ENCODE data around the gene SHKBP1.

SHKBP1 gene

DNA sequence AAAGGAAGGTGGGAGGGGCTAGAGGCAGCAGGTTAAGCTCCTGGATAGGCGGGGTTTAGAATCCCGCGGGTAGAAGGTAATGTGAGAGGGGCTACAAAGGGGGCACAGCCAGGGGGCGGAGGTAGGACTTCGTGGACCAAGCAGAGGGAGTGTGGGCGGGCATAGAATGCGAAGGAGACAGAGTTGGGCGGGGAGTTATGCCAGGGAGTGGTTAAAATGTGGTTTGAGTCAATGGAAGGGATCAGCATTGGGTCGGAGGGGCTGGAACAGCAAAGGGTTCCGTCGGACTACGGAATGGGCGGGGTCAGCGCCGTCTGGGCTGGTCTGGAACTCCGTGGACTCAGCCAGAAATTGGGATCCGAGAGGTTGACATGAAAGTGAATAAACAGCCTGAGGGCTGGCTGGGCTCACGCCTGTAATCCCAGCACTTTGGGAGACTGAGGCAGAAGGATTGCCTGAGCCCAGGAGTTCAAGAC, 27.5 kb downstream of the SHKBP1 start:
- Histone ChIP-seq H3K27ac (peak overlapping the region; percentile 86 to 90), H3K36me3 (no peaks in the 10 kb centered on the region), H3K4me3 (peak overlapping the region; percentile 67 to 87), H3K9me3 (no peaks in the 10 kb centered on the region), H3K27me3 (no peaks in the 10 kb centered on the region), H3K4me1 (peaks cover 0 to 70% (median 60%) of the 10 kb centered on the region in 4 donors)
- intact Hi-C loops (cut with DNase I; ENCODE audit: low total_unique reads): no loop called here
- TF ChIP-seq, protein P1, sequence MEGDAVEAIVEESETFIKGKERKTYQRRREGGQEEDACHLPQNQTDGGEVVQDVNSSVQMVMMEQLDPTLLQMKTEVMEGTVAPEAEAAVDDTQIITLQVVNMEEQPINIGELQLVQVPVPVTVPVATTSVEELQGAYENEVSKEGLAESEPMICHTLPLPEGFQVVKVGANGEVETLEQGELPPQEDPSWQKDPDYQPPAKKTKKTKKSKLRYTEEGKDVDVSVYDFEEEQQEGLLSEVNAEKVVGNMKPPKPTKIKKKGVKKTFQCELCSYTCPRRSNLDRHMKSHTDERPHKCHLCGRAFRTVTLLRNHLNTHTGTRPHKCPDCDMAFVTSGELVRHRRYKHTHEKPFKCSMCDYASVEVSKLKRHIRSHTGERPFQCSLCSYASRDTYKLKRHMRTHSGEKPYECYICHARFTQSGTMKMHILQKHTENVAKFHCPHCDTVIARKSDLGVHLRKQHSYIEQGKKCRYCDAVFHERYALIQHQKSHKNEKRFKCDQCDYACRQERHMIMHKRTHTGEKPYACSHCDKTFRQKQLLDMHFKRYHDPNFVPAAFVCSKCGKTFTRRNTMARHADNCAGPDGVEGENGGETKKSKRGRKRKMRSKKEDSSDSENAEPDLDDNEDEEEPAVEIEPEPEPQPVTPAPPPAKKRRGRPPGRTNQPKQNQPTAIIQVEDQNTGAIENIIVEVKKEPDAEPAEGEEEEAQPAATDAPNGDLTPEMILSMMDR (IDR thresholded peaks at IDR 0.05): no peak
- no peak for DNase-seq

DNA sequence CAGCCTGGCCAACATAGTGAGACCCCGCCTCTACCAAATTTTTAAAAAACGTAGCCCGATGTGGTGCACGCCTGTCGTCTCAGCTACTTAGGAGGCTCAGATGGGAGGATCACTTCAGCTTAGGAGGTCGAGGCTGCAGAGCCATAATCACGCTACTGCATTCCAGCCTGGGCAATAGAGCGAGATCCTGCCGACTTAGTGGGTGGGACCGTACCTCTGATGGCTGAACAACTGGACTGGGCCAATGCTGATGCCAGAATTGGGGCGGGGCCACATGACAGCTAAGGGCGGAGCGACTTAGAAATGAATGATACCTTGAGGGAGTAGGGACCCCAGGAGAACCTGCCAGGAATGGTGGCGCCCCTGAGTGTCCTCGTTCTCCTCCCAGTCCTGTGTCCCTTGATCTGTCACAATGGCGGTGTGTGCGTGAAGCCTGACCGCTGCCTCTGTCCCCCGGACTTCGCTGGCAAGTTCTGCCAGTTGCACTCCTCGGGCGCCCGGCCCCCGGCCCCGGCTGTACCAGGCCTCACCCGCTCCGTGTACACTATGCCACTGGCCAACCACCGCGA, 28.1 kb downstream of the SHKBP1 start:
- H3K9me3 ChIP-seq: no peaks in the 10 kb centered on the region
- DNase-seq: peak in 1 of 2 donors; percentile 76
- H3K27ac ChIP-seq: peak overlapping the region; percentile 86 to 90
- TF ChIP-seq, protein P1 (IDR thresholded peaks at IDR 0.05): no peak
- peaks cover 0 to 70% (median 57%) of the 10 kb centered on the region in 4 donors for H3K4me1 ChIP-seq
- intact Hi-C loops (cut with DNase I; ENCODE audit: low total_unique reads): no loop called here
- H3K36me3 ChIP-seq: no peaks in the 10 kb centered on the region
- no peaks in the 10 kb centered on the region for H3K27me3 ChIP-seq
- peak overlapping the region; percentile 67 to 87 for H3K4me3 ChIP-seq

DNA sequence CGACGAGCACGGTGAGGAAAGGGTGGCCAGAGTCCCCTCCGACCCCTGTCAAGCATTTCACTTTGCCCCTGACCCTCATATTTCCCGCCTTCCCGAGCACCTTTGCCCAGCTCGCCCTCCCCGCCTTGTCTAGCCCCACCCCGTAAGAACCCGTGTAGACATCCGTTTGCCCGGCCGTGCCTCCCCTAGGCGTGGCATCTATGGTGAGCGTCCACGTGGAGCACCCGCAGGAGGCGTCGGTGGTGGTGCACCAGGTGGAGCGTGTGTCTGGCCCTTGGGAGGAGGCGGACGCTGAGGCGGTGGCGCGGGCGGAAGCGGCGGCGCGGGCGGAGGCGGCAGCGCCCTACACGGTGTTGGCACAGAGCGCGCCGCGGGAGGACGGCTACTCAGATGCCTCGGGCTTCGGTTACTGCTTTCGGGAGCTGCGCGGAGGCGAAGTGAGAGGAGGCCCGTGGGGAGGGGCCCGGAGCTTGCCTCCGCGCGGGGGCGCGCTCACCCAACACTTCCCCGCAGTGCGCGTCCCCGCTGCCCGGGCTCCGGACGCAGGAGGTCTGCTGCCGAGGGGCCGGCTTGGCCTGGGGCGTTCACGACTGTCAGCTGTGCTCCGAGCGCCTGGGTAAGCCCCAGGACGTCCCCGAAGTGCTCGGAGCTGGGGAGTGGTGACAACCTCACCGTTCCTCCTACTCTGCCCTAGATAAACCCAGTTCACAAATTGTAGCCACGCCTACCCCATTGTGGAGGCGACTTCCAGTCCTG, 28.7 kb downstream of the SHKBP1 start:
- Histone ChIP-seq H3K27ac (peak overlapping the region; percentile 86 to 90), H3K36me3 (no peaks in the 10 kb centered on the region), H3K9me3 (no peaks in the 10 kb centered on the region), H3K4me1 (peaks cover 0 to 70% (median 55%) of the 10 kb centered on the region in 4 donors), H3K27me3 (no peaks in the 10 kb centered on the region), H3K4me3 (peak overlapping the region; percentile 67 to 87)
- DNase-seq: peak; percentile 66 to 88
- intact Hi-C loops (cut with DNase I; ENCODE audit: low total_unique reads): no loop called here
- TF ChIP-seq, protein P1 (IDR thresholded peaks at IDR 0.05): peak in 1 of 2 experiments; percentile 14

DNA sequence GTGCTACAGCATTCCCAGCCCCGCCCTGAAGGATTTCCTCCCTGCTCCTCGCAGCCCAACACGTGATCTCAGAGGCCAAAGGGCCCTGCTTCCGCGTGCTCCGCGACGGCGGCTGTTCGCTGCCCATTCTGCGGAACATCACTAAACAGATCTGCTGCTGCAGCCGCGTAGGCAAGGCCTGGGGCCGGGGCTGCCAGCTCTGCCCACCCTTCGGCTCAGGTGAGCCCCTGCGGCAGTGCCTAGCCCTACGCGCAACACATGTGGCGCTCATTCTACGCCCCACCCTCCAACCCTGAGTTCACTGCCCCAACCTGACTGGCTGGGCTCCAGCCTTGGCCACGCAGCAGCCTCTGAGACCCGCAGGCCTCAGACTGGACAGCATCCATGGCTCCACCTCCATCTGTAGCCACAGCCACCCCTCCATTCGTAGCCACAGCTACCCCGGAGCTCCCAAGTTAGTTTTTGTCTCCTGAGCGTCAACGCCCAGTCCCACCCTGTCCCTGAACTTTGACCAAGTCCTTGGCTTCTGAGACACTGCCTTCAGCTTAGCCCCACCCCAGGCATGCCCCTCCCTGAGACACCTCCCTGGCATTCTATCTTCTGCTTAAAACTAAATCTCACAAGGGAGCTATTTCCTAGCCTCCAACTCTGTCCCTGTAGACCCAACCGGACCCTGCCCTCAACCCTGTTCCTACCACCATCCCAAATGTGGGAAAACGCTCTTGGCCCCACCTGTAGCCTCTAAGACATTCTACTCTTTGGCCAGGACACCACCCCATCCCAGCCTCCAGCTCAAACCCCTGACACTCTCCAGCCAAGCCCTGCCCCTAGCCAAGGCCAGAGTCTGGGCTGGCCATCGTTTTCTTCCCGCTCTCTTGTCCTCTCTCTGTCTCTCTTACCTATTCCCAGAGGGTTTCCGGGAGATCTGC, 30.9 kb downstream of the SHKBP1 start:
- no peaks in the 10 kb centered on the region for H3K9me3 ChIP-seq
- peak in 1 of 2 donors; percentile 69 for DNase-seq
- H3K4me1 ChIP-seq: peaks cover 0 to 61% (median 46%) of the 10 kb centered on the region in 4 donors
- intact Hi-C loops (cut with DNase I; ENCODE audit: low total_unique reads): no loop called here
- TF ChIP-seq, protein P1 (IDR thresholded peaks at IDR 0.05): no peak
- no peak overlapping the region for H3K27ac ChIP-seq
- H3K36me3 ChIP-seq: no peaks in the 10 kb centered on the region
- no peaks in the 10 kb centered on the region for H3K27me3 ChIP-seq
- no peak overlapping the region for H3K4me3 ChIP-seq

DNA sequence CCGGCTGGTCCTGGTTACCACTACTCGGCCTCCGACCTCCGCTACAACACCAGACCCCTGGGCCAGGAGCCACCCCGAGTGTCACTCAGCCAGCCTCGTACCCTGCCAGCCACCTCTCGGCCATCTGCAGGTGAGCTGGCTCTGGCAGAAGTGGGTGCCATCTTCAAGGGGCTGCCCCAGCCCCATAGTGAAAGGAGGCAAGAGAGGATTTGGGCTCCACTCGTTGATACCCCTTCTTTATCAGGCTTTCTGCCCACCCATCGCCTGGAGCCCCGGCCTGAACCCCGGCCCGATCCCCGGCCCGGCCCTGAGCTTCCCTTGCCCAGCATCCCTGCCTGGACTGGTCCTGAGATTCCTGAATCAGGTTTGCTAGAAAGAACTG, 31.6 kb downstream of the SHKBP1 start:
- Histone ChIP-seq H3K27me3 (no peaks in the 10 kb centered on the region), H3K27ac (no peak overlapping the region), H3K36me3 (no peaks in the 10 kb centered on the region), H3K4me1 (peaks cover 0 to 58% (median 40%) of the 10 kb centered on the region in 4 donors), H3K4me3 (no peak overlapping the region), H3K9me3 (no peaks in the 10 kb centered on the region)
- intact Hi-C loops (cut with DNase I; ENCODE audit: low total_unique reads): no loop called here
- TF ChIP-seq, protein P1 (IDR thresholded peaks at IDR 0.05): no peak
- no peak for DNase-seq
